Epithelial cell of esophagus (primary cell): ENCODE results near the gene IRAG1.

Source experiments
- DNase-seq: peaks from one replicate; pipeline ENCODE4 v3.0.0; 2010; ENCODE audit warnings: low read depth
- H3K4me3 ChIP-seq: 2 replicates; pipeline ENCODE4 v1.5.1; 2011; ENCODE audit warnings: mild to moderate bottlenecking, low read length, control low read depth
- TF ChIP-seq, protein P1 (sequence below): IDR thresholded peaks from 2 replicates; pipeline ENCODE4 v1.5.1; 2011; ENCODE audit warnings: low read depth, mild to moderate bottlenecking, low read length, control low read depth, inconsistent platforms; ENCODE audit not compliant: insufficient read depth; ENCODE audit errors: missing control alignments

Gene IRAG1

GRCh38 chr11:10653946-10654810 lies 39.4 kb downstream of the IRAG1 start:
- DNase-seq, result peak; percentile 76
- no peak overlapping the region for H3K4me3 ChIP-seq
- TF ChIP-seq, protein P1, sequence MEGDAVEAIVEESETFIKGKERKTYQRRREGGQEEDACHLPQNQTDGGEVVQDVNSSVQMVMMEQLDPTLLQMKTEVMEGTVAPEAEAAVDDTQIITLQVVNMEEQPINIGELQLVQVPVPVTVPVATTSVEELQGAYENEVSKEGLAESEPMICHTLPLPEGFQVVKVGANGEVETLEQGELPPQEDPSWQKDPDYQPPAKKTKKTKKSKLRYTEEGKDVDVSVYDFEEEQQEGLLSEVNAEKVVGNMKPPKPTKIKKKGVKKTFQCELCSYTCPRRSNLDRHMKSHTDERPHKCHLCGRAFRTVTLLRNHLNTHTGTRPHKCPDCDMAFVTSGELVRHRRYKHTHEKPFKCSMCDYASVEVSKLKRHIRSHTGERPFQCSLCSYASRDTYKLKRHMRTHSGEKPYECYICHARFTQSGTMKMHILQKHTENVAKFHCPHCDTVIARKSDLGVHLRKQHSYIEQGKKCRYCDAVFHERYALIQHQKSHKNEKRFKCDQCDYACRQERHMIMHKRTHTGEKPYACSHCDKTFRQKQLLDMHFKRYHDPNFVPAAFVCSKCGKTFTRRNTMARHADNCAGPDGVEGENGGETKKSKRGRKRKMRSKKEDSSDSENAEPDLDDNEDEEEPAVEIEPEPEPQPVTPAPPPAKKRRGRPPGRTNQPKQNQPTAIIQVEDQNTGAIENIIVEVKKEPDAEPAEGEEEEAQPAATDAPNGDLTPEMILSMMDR, result peak; percentile 64

DNA sequence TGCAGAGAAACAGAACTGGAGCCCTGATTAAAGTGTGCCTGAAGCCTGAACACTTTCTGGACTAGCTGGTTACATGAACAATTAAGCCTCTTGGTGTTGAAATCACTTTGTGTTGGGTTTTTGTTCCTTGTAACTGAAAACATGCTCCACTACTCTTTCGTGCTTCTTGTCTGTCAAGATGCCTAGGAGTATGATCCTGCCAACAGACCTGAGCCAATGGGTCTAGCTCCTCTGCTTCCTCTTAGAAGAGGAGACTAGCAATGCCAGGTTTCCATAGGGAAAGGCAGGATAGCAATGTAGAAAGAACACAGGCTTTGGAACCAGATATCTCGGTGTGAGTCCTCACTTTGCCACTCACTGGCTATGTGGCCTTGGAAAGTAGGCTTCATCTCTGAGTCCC lies 40.3 kb downstream of the IRAG1 start:
- peak; percentile 79 for DNase-seq
- TF ChIP-seq, protein P1, result no peak
- H3K4me3 ChIP-seq, result no peak overlapping the region

- H3K4me3 ChIP-seq, result no peak overlapping the region
- no peak for DNase-seq
- TF ChIP-seq, protein P1, result no peak
Measured at GRCh38 chr11:10651656-10652361, 41.7 kb downstream of the IRAG1 start.

- H3K4me3 ChIP-seq, result no peak overlapping the region
- no peak for DNase-seq
- TF ChIP-seq, protein P1, result no peak
Measured at GRCh38 chr11:10650630-10651029, 42.9 kb downstream of the IRAG1 start.

DNA sequence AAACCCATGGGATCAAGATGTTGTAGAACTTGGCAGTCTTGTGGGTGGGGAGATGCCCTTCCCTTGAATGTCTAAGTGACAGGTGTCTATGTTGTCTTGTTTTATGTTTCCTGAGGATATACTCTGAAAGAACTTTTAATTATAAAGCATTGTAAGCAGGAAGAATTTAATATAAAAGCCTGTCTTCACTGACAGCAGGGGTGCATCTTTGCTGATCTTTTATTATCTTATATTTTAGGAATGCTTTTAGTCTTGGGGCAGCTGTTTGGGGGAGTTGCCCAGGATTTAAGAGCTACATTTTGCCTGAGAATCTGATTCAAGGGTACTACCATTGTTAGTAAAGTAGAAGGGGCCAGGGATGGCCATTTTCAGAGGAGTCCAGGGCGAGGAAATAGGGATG lies 43.4 kb downstream of the IRAG1 start:
- no peak overlapping the region for H3K4me3 ChIP-seq
- TF ChIP-seq, protein P1, result no peak
- no peak for DNase-seq

GRCh38 chr11:10648871-10649270 lies 44.7 kb downstream of the IRAG1 start:
- DNase-seq, result no peak
- TF ChIP-seq, protein P1, result no peak
- H3K4me3 ChIP-seq, result no peak overlapping the region
